SJSA1 (cell line): Measurements from ENCODE around the gene RRAGC. TPM values are rescaled to one million over a fixed set of nuclear protein-coding genes. Genes with fewer than 3 reads are reported as not detected.
"Not testable (repeated sequence)": the region's sequence is repeated elsewhere in the genome, so short reads cannot be mapped to it uniquely, and the experiment has no call there.

Experiments
- DNase-seq, 2 experiments: peaks; one replicate each; pipeline ENCODE4 v3.0.0-alpha.2; 2015 to 2020; ENCODE audit warnings: low spot score in 2 of 2, low read depth in 1 of 2
- H3K27ac ChIP-seq: fragments of 250-450 bp; sonication (Bioruptor Pico); 2 replicates; pipeline ENCODE4 v1.5.1; 2020; ENCODE audit warnings: mild to moderate bottlenecking, moderate library complexity
- H3K27me3 ChIP-seq: fragments of 250-450 bp; sonication (Bioruptor Pico); replicated peaks from 2 replicates; pipeline ENCODE4 v1.5.1; 2020; ENCODE audit warnings: mild to moderate bottlenecking, moderate library complexity
- H3K36me3 ChIP-seq: fragments of 250-450 bp; sonication (Bioruptor Pico); 2 replicates; pipeline ENCODE4 v1.5.1; 2020; ENCODE audit warnings: mild to moderate bottlenecking
- H3K4me1 ChIP-seq: fragments of 250-450 bp; sonication (Bioruptor Pico); replicated peaks from 2 replicates; pipeline ENCODE4 v1.6.1; 2021; ENCODE audit warnings: mild to moderate bottlenecking
- H3K4me3 ChIP-seq: fragments of 250-450 bp; sonication (Bioruptor Pico); 2 replicates; pipeline ENCODE4 v1.5.1; 2020; ENCODE audit warnings: mild to moderate bottlenecking
- H3K9me3 ChIP-seq: fragments of 250-450 bp; sonication (Bioruptor Pico); replicated peaks from 2 replicates; pipeline ENCODE4 v1.5.1; 2020; ENCODE audit warnings: mild to moderate bottlenecking
- total RNA-seq: library from RNA; depleted of rRNA; stranded (reverse); fragments of >200 nt; shearing (Covaris generic); gene quantifications from 2 replicates; pipeline ENCODE4 v1.2.3, GENCODE V29; 2014

The RRAGC gene
- total RNA-seq, 1 experiment from 2014 or later, result 14.2 TPM

DNA sequence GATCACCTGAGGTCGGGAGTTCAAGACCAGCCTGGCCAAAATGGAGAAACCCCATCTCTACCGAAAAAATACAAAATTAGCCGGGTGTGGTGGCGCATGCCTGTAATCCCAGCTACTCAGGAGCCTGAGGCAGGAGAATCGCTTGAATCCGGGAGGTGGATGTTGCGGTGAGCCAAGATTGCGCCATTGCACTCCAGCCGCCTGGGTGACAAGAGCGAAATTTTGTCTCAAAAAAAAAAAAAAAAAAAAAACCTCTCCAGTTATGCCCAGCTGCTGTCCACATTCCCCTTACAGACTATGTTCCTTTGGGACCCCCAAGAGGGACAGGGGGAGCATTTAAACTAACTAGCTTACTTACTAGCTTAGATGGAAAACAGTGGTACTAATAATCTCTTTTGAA lies 23.3 kb downstream of the RRAGC start:
- Histone ChIP-seq H3K4me1 (peaks cover 10% of the 10 kb centered on the region; the same call in 1 of the 2 replicates), H3K36me3 (peaks cover 23% of the 10 kb centered on the region)
- DNase-seq, H3K4me3 ChIP-seq, H3K9me3 ChIP-seq, H3K27me3 ChIP-seq, H3K27ac ChIP-seq: not testable (repeated sequence)

DNA sequence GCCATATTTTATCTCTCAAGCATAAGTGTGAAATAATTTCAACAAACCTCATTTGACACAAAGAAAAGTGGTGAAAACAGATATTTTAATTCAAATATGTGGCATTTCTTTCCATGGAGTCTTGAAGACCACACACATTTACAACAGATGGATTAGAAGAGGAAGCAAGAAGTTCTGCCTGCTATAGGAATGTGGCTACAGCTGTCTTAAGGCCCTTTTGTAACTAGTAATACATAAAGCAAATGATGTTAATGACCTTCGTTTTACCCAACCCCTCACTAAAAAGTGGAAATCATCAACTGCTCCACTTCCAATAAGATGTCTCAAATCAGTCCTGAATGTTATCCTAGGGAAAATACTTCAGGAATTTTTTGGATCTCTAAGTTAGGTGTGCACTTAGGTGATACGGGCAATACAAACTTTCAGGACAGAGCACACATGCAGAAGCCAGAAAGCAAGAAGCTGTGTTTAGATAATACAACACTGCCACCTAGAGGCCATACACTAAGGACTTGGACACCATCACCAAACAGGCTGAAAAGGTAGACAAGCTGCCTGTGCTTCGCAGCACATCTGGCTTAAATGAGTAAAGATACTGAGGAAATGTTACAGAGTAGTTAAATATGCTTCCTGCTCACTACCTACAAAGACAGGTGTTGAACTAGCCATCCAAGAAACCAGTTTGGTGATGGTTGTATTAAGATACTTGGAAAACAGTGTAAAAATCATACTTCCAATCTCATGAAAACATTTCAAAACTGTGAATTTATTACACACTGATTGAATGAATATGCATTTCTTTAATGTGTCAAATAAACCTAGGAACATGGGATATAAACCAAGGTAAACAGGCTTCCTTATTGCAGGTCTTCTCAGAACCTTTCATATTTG lies 24.4 kb downstream of the RRAGC start:
- Histone ChIP-seq H3K27ac (no peak overlapping the region), H3K9me3 (no peaks in the 10 kb centered on the region)

GRCh38 chr1:38834221-38834782 lies 25.3 kb downstream of the RRAGC start:
- Histone ChIP-seq H3K27me3 (no peaks in the 10 kb centered on the region), H3K9me3 (no peaks in the 10 kb centered on the region), H3K4me1 (peaks cover 10% of the 10 kb centered on the region; the same call in 1 of the 2 replicates), H3K27ac (no peak overlapping the region), H3K36me3 (peaks cover 11% of the 10 kb centered on the region), H3K4me3 (no peak overlapping the region)
- peak in 1 of 2 experiments; percentile 19 for DNase-seq

More for the DNA sequence above, 24.4 kb downstream of the RRAGC start:
- peak in 1 of 2 experiments; percentile 81 for DNase-seq
- H3K4me3 ChIP-seq, result no peak overlapping the region
- H3K36me3 ChIP-seq, result peaks cover 18% of the 10 kb centered on the region
- peaks cover 10% of the 10 kb centered on the region; the same call in 1 of the 2 replicates for H3K4me1 ChIP-seq
- no peaks in the 10 kb centered on the region for H3K27me3 ChIP-seq

- Histone ChIP-seq H3K4me1 (peaks cover 10% of the 10 kb centered on the region; the same call in 1 of the 2 replicates), H3K4me3 (no peak overlapping the region), H3K36me3 (no peaks in the 10 kb centered on the region; the same call in 1 of the 2 replicates), H3K27me3 (no peaks in the 10 kb centered on the region), H3K27ac (no peak overlapping the region), H3K9me3 (no peaks in the 10 kb centered on the region)
- DNase-seq, result no peak
Measured at GRCh38 chr1:38833146-38833545, 26.4 kb downstream of the RRAGC start.

- Histone ChIP-seq H3K27me3 (no peaks in the 10 kb centered on the region), H3K9me3 (no peaks in the 10 kb centered on the region)
- no peak for DNase-seq
Measured at GRCh38 chr1:38832370-38832734, 27.2 kb downstream of the RRAGC start.

DNA sequence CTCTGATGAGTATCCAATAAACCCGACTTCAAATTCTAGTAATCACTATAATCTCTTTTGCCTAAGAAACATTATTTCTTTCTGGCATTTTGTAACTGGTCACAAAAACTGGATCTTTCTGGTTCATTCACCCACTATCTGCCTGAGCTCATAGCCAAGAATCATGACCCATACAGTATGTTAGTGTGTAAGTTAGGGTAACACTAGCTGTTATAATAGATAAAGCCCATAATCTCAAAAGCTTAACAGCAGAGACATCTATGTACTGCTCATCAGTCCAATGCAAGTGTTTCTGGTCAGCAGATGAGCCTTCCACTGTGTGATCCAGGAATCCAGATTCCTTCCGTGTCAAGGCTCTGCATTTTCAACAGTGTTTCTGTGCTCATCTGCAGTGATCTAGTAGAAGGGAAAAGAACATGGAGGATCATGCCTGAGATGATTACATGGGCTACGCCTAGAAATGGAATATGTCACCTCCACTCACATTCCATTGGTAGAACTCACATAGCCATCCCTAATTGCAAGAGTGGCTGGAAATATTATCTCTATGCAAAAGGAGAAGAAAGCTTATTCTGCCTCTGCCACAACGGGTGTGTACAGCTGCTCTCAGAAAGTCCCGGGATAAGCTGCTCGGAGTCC lies 27.7 kb downstream of the RRAGC start:
- Histone ChIP-seq H3K27me3 (no peaks in the 10 kb centered on the region), H3K4me3 (no peak overlapping the region), H3K9me3 (no peaks in the 10 kb centered on the region), H3K36me3 (no peaks in the 10 kb centered on the region), H3K27ac (no peak overlapping the region), H3K4me1 (peaks cover 10% of the 10 kb centered on the region; the same call in 1 of the 2 replicates)
- no peak for DNase-seq

More at GRCh38 chr1:38832370-38832734, 27.2 kb downstream of the RRAGC start:
- no peak overlapping the region for H3K27ac ChIP-seq
- no peaks in the 10 kb centered on the region for H3K36me3 ChIP-seq
- H3K4me3 ChIP-seq, result no peak overlapping the region
- H3K4me1 ChIP-seq, result peaks cover 10% of the 10 kb centered on the region; the same call in 1 of the 2 replicates

- no peak for DNase-seq
- Histone ChIP-seq H3K9me3 (no peaks in the 10 kb centered on the region), H3K4me3 (no peak overlapping the region), H3K36me3 (no peaks in the 10 kb centered on the region), H3K4me1 (peaks cover 2% of the 10 kb centered on the region; the same call in 1 of the 2 replicates), H3K27me3 (no peaks in the 10 kb centered on the region), H3K27ac (no peak overlapping the region)
Measured at GRCh38 chr1:38829368-38829767, 30.2 kb downstream of the RRAGC start.

DNA sequence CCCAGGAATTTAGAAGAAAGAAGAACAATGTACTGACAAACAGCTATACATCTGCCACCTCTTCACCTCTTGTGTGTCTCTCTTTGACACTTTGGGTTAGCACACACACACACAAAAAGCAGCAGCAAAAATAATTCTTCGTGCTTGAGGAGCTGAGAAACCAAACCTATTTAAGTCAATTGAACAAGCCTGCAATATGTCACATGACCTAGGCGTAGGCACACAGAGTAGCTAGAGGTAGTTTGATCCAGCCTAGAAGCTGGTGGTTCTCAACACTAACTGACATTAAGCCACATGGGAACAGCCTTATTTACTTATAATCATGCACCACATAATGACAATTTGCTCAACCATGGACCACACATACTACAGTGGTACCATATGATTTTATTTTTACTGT lies 32.3 kb downstream of the RRAGC start:
- H3K27me3 ChIP-seq, result no peaks in the 10 kb centered on the region
- no peaks in the 10 kb centered on the region for H3K36me3 ChIP-seq
- DNase-seq, result no peak
- no peak overlapping the region for H3K4me3 ChIP-seq
- H3K9me3 ChIP-seq, result no peaks in the 10 kb centered on the region
- no peak overlapping the region for H3K27ac ChIP-seq
- no peaks in the 10 kb centered on the region for H3K4me1 ChIP-seq

GRCh38 chr1:38826886-38827285 lies 32.7 kb downstream of the RRAGC start:
- Histone ChIP-seq H3K9me3 (no peaks in the 10 kb centered on the region), H3K4me3 (no peak overlapping the region)
- no peak for DNase-seq

DNA sequence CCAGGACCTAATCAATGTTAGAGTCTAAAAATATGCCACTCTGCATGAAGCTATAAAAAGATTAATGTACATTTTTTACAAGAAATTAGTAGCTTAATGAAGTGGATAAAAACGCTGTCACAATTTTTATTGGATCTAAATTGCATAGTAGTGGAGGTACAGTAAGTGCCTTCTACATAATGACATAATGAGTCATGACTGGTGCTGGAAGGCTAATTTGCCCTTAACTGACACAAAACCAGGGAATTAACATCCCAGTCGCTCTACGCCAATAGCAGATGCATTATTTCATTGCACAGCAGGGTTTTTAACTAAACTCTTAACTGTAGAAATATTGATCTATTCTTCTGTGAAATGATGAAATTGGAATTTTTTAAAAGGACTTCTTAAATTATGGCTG lies 33.3 kb downstream of the RRAGC start:
- Histone ChIP-seq H3K4me3 (no peak overlapping the region), H3K27me3 (no peaks in the 10 kb centered on the region), H3K4me1 (no peaks in the 10 kb centered on the region), H3K36me3 (no peaks in the 10 kb centered on the region), H3K9me3 (no peaks in the 10 kb centered on the region), H3K27ac (no peak overlapping the region)
- DNase-seq, result no peak

More at GRCh38 chr1:38826886-38827285, 32.7 kb downstream of the RRAGC start:
- Histone ChIP-seq H3K36me3 (no peaks in the 10 kb centered on the region), H3K27ac (no peak overlapping the region), H3K4me1 (no peaks in the 10 kb centered on the region), H3K27me3 (no peaks in the 10 kb centered on the region)

DNA sequence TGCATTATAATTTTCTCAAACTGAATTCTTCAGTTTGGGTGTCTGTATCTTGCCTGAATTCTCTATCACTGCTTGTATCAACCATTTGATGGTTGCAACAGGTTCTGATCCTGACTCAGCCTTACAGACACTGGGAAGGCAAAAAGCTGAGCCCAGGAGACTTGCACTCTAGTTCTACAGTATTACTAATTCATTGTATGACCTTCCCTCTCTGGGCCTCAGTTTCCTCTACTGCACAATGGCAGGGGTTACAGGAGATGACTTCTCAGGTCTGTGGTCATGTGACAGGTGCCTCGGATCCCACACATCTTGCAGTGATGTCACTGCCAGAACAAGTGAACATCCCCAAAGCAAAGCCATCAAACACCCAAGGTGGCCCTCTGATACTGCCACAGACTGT lies 38.7 kb downstream of the RRAGC start:
- Histone ChIP-seq H3K4me3 (no peak overlapping the region), H3K27me3 (no peaks in the 10 kb centered on the region; the same call in 1 of the 2 replicates), H3K36me3 (no peaks in the 10 kb centered on the region), H3K27ac (no peak overlapping the region), H3K4me1 (peaks cover 14% of the 10 kb centered on the region), H3K9me3 (peaks cover 11% of the 10 kb centered on the region)
- DNase-seq, result no peak

- H3K9me3 ChIP-seq, result peaks cover 11% of the 10 kb centered on the region
- H3K4me3 ChIP-seq, result no peak overlapping the region
- no peaks in the 10 kb centered on the region; the same call in 1 of the 2 replicates for H3K27me3 ChIP-seq
- DNase-seq, result no peak
- H3K36me3 ChIP-seq, result no peaks in the 10 kb centered on the region
- no peak overlapping the region for H3K27ac ChIP-seq
- peaks cover 14% of the 10 kb centered on the region for H3K4me1 ChIP-seq
Measured at GRCh38 chr1:38819516-38819915, 40.1 kb downstream of the RRAGC start.

GRCh38 chr1:38819040-38819439 lies 40.5 kb downstream of the RRAGC start:
- peaks cover 14% of the 10 kb centered on the region for H3K4me1 ChIP-seq
- peaks cover 11% of the 10 kb centered on the region for H3K9me3 ChIP-seq
- H3K36me3 ChIP-seq, result no peaks in the 10 kb centered on the region
- H3K27ac ChIP-seq, result no peak overlapping the region
- no peak overlapping the region for H3K4me3 ChIP-seq
- no peak for DNase-seq
- no peaks in the 10 kb centered on the region; the same call in 1 of the 2 replicates for H3K27me3 ChIP-seq
